RKO (cell line): Measurements from ENCODE around the gene NR5A1.

ENCODE experiments used
- DNase-seq: peaks from one replicate; pipeline ENCODE4 v3.0.0-alpha.2; 2016; ENCODE audit warnings: low spot score

Gene NR5A1

DNA sequence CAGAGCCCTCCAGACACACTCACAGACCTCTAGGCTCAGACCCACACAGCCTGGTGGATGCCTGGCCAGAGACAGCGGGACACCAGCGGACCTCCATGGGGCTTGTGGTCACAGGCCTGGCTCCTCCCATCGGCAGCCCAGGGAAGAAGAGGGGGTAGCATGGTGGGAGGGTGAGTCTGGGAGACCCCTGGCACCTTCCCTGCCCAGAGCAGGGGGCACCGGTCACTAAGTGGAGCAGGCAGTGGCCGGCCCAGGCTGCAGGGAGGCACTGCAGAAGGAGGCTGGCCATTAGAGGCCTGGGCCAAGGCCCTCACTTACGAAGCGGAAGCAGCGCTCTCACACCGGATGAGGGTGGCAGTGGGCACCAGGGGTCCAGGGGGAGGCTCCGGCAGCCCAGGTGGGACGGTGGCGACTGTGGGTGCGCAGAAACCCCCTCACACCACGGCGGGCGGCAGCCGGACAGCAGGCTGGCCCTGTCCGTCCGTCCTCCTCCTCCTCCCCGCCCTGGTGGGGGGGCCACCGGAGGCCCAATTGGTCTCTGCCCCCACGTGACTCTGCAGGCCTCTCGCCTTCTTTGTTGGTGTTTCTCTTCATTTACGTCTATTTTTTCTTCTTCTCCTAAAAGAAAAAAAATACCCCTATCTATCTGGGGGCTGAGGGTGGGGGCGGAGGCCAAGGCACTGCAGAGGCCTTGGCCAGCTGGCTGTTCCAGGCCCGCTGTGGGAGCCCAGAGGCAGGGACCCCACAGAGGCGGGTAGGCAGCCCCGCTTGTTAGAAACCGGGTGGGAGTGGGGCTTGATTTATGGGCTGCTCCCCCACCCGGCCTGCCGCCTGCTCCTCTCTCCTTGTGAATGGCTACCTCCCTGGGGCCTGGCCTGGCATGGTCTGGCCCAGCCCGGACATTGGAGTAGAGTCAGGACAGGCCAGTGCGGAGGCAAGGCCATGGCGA lies at the start of gene NR5A1:
NR5A1 (minus strand) TSS at position 469 of the 949 bp plus-strand sequence. CDS start 4,004 bp downstream, outside the sequence.
- DNase-seq, result no peak

- no peak for DNase-seq
Measured at GRCh38 chr9:124555043-124555442, 47.8 kb upstream of the NR5A1 start.

DNA sequence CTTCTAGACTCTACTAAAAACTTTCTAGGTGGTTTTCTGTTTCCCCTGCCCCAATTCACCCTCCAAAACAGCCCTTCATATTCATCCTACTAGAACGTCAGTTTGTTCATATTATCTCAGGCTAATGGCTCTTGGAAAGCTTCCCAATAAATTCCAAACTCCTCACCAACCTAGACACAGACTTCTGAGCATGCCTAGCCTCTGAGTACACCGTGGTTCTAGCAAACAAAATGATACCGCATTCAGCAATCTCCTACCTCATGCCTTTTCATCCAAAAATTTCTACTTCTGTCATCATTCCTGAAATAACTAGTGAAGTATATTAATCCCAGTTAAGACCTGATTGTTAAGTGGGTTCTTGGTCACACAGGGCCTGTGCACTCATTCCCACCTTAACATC lies 46.5 kb upstream of the NR5A1 start:
- DNase-seq, result no peak

DNA sequence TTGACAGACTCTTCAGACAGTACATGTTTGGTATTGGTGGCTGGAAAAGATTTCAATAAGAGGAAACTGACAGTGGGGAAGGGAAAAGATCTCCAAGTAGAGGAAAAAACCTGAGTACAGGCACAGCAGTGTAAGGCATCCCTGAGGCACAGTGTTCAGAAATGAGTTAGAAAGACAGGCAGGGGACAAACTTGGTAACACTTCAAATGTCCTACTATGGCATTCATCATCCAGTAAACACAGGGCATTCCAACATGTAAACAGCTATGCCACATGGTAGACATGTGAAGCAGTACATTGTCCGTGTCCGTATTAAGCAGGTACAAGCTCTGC lies 45.0 kb upstream of the NR5A1 start:
- no peak for DNase-seq

GRCh38 chr9:124551472-124552272 lies 44.5 kb upstream of the NR5A1 start:
- peak; percentile 58 for DNase-seq

GRCh38 chr9:124550072-124550471 lies 42.9 kb upstream of the NR5A1 start:
- no peak for DNase-seq

DNA sequence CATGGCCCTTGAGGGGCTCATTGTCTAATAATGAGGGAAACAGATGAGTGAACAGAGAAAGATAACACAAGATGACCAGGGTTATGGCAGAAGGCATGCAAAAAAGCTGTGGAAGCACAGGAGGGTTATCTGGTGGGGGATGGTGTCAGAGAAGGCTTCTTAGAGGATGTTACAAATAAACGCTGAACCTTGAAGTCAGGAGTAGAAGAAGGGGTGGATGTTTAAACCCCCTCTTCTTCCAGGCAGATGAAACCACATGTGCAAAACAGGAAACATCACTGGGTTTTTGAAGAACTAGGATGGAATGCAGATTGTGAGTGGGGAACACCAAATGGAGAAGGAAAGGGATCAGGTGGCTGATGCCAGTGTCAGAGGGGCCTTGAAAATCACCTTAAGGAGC lies 41.8 kb upstream of the NR5A1 start:
- no peak for DNase-seq

DNA sequence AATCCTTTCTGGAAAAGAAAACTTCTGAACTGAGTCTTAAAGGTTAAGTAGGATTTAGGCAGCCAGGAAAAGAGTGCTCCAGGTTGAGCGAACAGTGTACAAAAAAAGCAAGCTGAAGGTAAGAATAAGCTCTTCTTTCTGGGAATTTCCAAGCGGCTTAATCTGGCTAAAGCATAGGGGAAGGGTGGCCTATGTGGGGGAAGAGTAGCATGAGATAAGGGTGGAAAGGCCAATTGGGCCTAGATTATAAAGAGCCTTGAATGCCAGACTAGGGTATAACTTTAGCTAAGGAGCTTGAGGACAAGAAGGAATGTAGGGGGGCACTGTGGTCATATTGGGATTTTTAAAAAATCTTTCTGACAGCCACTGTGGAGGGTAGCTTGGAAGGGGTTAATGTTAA lies 37.3 kb upstream of the NR5A1 start:
- DNase-seq, result no peak

DNA sequence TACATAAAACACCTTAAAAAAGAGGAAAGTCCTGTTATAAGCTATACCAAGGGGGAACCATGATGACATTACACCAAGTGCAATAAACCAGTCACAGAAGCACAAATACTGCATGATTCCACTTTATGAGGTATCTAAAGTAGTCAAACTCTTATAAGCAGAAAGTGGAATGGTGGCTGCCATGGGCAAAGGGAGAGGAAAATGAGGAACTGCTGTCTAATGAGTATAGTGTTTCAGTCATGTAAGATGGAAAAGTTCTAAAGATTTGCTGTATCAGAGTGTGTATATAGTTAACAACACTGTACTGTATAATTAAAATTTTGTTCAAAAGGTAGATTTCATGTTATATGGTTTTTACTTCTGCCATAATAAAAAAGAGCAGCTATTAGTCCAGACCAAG lies 34.6 kb upstream of the NR5A1 start:
- no peak for DNase-seq

GRCh38 chr9:124537926-124538325 lies 30.7 kb upstream of the NR5A1 start:
- DNase-seq, result no peak

DNA sequence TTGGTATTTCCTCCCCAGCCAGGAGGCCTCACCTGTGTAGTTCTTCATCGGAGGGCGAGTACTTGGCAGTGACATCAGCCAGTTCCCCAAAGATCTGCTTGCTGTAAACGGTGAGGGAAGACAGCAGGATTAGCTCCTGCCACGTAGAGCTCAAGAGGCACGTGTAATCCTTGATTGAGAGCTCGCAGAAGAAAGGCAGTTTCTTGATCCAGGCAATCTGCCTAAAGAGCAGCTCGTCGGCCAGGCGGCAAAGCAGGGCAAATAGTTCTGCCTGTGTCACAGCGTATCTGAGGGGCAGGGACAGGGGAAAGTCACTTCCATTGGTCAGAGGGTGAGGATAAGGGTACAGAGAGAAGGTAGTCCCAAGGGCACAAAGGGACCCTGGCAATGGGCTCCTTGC lies 28.6 kb upstream of the NR5A1 start:
- DNase-seq, result no peak

DNA sequence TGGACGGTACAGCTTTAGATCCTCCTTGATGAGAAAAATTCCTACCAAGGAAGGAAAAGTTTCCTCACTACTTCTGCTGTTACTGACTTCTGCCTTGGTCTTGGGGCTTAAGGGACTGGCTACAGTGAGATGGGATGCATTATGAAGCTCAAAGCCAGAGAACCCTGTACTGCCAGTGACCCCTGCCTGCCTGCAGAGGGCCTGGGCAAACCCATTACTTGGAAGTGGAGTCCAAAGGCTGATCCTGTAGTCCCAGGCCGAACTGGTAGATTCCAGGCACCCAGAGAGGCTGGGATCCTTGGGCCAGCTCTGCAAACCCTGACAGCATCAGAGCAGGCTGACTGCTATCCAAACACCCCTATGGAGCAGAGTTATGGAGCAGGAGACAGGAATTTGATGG lies 25.7 kb upstream of the NR5A1 start:
- DNase-seq, result no peak

DNA sequence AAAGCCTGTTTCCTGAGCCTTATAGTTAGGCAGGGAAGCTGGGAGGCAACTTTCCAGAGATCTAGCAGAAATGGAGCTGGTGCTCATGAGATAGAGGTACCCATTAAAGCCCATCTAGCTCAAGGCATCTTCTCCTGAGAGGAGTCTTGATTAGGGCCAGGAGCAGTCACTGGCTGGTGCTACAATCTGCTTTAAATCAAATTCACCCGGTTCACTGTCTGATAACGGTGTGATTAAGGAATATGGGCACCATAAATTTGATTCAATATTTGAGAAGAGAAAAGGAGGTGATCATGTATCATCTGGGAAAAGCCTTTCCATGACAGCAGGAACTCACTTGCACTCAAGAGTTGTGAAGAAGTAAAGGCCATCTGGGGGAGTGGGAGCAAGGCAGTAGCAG lies 23.9 kb upstream of the NR5A1 start:
- DNase-seq, result no peak

GRCh38 chr9:124530246-124530645 lies 23.0 kb upstream of the NR5A1 start:
- DNase-seq, result no peak

DNA sequence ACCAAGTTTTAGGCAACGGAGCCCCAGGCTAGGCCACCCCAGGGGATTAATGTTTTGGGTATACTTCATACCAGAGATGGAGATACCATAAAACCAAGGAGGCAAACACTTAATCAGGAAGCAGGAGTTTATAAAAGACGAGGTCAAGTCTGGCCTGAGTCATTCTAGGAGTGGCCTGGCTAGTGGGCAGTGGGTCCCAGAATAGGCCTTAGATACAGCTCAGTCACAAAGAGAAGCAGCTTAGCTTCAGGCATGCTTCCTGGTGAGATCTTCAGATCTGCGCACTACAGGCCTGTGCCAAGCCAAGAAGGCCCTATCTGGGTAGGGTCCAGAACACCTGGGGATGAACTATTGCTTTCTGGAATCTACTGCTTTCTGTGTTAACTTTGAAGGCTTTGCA lies 20.6 kb upstream of the NR5A1 start:
- no peak for DNase-seq

DNA sequence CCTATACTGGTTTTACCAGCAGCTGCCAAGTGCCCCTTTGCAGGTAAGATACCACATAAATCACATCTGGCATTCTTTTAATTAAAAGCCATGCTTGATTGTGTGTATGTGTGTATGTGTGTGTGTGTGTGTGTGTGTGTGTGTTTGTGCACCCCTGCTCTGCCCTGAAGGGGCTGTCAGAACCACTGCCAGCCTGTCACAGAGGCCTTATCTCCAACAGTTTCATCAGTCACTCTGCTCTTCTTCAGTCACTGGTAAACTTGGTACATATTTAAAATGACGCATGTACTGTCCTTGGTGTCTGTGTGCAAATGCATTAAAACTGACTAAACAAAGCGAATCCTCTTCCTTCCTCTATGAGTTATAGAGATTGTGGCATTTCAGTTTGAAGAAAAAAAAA lies 19.0 kb upstream of the NR5A1 start:
- no peak for DNase-seq

DNA sequence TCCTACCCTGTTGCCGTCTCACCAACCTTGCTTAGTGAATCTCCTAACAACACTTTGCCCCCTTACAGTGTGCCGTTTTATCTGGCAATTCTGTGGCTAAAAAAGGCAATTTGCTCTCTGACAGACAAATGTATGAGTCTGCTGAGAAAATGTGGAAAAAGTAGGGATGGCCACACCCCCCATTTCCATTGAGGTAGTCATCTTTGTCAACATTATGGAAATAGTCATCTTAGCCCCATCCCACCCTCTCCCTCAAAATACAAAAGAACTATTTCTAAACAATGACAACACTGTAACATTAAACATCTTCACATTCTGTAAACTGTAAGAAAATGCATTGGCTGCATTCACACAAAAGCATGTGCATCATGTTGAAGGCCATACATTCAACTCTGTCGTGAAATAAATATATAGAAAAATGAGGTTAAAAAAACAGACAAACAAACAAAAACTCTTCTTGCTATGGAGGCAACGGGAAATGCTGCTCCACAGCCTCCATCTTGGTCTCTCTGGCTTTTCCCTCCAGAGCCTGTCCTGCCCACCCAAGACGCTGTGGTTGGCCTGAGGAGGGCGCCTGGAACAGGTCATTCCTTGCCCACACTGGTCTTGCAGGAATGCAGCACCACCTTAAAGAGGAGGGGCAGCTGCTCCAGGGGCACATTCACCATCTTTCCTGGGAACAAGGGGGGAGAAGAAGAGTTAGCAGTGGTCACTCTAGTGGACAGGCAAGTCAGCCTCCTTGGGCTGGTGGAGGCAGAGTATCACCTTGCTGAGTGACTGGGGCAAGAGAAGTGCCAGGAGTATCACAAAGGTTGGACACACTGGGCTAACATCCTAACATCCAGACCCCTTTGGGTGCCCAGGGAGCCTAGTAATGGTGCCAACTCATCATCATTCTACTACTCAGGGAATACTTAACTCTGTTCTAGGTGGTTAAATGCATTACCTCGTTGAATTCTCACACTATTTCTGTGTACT lies 15.2 kb upstream of the NR5A1 start:
- no peak for DNase-seq

- DNase-seq, result no peak
Measured at GRCh38 chr9:124521142-124521541, 13.9 kb upstream of the NR5A1 start.

GRCh38 chr9:124520206-124520596 lies 13.0 kb upstream of the NR5A1 start:
- no peak for DNase-seq

- DNase-seq, result no peak
Measured at GRCh38 chr9:124518116-124518515, 10.9 kb upstream of the NR5A1 start.

GRCh38 chr9:124517600-124517999 lies 10.4 kb upstream of the NR5A1 start:
- no peak for DNase-seq

DNA sequence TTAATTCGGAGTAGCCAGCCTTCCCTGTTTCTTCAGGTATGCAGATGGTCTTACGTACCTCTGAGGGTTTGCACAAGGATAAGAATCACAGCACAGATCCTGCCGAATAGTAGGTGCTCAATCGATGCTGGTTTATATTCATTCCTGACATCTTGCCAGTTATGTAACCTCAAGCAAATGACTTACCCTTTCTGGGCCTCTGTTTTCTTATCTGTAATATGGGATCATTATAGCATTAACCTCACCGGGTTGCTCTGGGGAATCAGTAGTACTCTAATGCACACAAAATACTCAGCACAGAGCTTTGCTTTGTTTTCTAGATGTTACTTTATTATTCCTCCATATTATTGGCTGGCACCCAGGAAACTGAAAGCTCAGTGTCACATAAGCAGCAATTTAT lies 7.7 kb upstream of the NR5A1 start:
- no peak for DNase-seq
